ENCODE results near the gene STPG2.

The STPG2 gene

GRCh38 chr4:98092833-98093439 is 50.3 kb downstream of the STPG2 start:
- no peak for DNase-seq

DNA sequence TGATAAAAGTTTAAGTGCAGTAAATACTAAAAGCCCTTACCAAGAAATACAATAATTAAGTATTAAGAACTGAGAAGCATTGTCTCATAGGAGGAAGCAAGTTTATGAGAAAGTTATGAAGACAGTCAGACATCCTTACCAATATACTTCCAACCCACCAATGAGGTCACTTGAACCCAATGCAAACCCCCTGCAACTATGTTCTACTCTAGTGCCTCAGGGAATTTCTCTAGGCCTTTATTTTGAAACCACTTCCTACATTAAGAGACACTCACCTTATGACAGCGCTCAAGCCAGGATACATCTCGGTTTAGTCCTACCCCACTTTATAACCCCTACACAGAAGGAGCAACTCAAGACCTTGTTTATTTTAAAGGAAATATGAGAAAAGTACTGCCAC is 61.3 kb downstream of the STPG2 start:
- no peak for DNase-seq

- DNase-seq = no peak
Measured at GRCh38 chr4:98068495-98068894, 74.8 kb downstream of the STPG2 start.

- no peak for DNase-seq
Measured at GRCh38 chr4:98055800-98056501, 87.3 kb downstream of the STPG2 start.

DNA sequence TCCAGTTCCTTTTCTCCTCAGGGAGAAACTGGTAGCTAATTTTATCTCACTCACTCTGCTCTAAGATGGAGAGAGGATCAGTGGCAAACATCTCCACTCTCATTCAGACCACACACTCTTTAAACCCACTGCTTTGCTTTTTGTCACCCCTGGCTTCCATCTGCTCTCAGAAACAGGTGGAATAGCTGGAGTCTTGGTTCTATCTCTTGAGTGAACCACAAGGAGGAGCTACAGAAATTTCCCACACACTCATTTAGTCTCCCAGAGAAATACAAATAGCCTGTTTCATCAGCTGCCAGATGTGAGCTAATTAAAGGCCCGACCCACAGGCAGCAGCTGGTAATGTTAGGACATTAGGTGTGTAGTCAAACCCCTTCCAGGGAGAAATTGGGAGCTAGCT is 96.6 kb downstream of the STPG2 start:
- no peak for DNase-seq

- no peak for DNase-seq
Measured at GRCh38 chr4:98030059-98030458, 113.2 kb downstream of the STPG2 start.

GRCh38 chr4:98027827-98028226 is 115.4 kb downstream of the STPG2 start:
- DNase-seq = no peak

GRCh38 chr4:98026362-98026761 is 116.9 kb downstream of the STPG2 start:
- no peak for DNase-seq

DNA sequence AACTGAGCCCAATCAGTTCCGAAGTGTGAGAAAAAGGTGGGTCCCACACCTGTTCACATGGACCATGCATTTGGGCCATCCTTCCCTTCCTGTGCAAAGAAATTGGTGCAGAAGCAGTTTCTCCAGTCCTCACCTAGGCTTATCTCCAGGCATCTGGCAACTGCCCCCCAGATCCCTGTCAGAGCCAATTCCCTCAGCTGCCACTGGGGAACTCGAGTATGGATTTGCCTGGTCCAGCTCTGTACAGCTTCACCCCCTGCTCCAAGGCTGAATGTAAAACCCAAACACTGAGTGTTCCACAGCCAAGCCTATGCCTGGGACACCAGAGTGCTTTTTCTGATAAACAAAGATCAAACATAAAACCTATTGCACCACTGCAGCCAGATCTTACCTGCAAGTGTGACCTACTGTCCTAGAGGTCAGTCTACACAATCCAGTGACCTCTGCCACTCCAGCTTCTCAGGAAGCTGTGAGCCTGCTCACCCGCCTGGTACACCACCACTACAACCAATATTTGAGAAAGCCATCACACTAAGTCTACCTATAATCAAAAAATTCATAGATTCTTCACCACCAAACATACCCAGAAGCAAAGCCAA is 136.4 kb downstream of the STPG2 start:
- no peak for DNase-seq

DNA sequence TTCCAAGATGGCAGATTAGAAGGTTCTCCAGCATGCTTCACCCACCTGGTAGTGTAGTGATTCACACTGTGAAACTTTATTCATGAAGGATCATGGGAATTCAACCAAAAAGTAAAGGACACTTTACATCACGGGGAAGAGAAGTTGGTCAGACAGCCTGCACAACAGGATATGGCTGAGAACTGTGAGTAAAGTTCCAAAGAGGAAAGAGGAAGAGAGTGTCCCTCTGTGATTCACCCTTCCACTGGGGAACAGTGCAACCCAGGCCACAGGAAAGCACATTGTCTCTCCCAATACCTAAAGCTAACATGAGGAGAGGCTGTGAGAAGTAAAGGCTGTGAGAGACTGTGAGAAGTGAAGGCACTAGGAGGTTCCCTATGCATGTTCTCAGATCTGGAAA is 137.2 kb downstream of the STPG2 start:
- DNase-seq = no peak

DNA sequence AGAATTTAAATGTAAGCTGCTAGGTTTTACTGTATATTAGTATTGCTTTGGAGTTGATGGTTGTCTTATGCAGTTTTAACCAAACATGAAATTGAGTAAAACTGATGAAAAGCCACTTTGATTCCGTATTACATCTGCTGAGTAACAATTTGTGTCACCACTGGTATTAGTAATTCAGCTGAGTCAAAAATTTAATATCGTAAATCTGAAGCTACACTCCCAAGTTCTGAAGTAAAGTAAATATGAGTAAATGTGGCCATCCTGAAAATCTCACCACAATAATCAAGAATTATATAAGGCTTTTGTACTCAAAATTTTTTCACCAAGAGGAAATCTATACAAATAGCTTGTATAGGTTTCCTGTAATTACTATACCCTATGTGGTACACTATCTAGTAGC is 142.3 kb downstream of the STPG2 start:
- no peak for DNase-seq

GRCh38 chr4:97998203-97998602 is 145.1 kb downstream of the STPG2 start:
- no peak for DNase-seq

DNA sequence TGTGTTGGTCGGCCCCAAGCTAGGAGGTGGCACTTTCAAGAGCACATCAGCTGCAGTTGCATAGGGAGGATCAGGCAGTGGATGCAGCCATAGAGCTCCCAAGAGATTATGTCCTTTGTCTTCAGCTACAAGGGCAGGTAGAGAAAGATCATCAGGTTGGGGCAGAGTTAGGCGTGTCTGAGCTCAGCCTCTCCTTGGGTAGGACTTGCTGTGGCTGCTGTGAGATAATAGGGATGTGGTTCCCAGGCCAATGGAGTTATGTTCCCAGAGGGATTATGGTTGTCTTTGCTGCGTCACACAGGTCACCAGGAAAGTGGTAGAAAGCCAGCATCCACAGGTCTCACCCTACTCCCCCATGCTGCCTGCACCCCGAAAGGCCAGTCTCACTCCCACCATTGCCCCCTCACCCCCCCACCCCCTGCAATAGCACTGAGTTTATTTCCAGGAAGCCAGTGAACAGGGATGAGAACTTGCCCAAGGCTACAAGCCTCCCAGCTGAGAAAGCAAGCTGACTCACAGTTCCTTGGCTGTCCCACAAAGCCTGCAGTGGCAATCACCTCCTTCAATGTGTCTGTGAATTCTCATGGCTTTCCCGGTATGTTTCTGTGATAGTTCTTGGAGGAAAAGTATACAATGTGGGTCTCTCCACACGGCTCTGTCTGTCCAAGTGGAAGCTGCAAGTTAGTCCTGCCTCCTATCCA is 148.4 kb downstream of the STPG2 start:
- DNase-seq = no peak

GRCh38 chr4:97990409-97990808 is 152.9 kb downstream of the STPG2 start:
- no peak for DNase-seq

GRCh38 chr4:97987019-97987648 is 156.1 kb downstream of the STPG2 start:
- DNase-seq = no peak

DNA sequence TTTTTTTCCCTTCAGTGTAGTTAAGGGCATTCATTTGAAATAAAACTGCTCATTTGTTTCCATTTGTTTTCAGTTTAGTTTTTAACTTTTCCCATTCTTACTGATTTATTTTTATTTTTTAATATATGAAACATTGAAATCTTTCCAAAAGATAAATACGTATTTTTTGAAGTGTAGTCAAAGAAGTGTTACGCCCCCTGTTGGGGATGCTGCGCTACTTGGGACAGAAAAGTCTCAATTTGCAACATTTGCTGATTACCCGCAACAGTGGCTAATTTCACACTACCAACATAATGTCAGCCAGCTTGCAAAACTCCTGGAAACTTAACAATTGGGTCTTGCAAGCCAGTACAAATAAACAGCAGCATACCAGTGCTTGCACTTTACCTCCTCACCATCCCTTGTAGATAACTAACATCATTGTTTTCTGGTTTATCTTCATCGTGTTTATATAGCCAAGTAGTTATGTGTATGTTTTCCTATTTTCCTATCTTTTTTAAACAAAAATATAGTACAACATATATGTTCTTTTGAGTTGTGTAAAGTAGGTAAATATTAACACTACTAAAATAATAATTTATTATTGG is 158.6 kb downstream of the STPG2 start:
- no peak for DNase-seq

DNA sequence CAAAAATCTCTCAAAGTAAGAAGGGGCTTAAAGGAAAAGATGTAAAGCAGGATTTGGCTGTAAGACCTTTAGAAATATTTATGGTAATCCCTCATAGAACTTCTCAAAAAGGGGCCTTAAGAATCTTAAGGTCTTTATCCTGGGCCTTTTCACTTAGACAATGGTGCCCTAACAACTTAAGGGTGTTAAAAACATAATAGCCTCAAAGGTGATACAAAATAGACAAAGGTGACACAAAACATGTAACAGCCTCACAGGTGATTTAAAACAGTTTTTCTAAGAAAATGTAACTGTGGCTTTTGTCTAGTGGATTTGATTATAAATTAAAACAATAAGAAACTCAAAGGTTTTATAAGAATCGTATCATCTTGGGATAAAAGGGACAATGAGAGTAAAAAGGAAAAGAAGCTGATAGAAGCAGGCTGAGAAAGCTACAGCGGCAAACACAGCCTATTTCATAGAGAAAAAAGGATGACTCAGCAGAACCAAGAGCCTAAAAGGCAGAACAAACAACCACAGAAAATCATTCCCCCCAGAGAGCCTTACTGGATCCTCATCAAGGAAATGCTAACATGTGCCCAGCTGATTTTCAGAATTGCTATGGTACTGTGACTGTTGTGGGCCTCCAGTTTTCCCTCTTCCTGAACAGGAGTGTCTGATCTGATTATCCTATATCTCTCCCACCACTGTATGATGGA is 164.3 kb downstream of the STPG2 start:
- DNase-seq = no peak

DNA sequence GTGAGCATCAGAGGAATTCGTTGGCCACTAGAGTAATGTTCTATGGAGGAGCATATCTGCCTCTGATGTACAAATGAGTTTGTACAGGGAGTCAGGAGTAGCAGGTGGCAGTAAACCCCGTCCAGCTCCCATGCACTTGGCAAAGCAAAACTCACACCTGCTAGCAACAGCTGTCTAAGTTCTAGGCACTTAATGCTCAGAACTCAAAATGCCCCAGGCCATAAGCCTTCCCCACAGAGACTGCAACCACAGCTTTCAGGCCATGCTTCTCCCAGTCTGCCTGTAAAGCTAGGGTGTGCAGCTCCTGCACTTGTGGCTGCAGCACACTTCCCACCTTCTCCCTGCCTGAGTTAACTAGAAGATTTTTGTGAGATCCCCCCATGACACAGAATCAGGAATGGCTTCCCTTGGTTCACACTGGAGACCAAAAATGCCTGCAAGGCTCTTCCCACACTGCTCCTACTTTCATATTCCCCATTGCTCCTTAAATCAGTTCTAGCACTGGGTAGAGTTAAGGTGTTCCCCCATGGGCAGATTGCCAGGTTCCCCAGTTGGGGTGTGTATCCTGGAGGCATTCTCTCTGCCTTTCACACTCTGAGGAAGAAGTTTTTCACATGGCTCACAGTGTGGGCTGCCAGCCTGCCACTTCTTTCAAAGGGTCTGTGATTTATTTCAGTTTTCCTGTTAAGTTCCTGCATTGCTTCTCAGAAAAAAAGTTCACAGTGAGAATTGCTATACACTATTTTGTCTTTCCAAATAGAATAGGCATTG is 189.9 kb downstream of the STPG2 start:
- no peak for DNase-seq

- DNase-seq = no peak
Measured at GRCh38 chr4:97952763-97953162, 190.5 kb downstream of the STPG2 start.

- DNase-seq = no peak
Measured at GRCh38 chr4:97950836-97951235, 192.4 kb downstream of the STPG2 start.

DNA sequence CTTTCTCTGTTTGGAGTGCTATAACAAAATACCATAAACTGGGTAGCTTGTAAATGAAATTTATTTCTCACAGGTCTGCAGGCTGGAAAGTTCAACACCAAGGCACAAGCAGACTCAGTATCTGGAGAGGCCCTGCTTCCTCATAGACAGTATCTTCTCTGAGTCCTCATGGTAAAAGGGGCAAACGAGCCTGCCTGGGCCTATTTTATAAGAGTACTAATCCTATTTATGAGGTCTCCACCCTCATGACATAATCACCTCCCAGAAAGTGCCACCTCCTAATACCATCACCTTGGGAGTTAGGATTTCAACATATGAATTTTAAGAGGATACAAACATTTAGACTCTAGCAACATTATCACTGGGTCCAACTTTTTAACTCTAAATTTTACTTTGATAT is 200.3 kb downstream of the STPG2 start:
- DNase-seq = no peak

DNA sequence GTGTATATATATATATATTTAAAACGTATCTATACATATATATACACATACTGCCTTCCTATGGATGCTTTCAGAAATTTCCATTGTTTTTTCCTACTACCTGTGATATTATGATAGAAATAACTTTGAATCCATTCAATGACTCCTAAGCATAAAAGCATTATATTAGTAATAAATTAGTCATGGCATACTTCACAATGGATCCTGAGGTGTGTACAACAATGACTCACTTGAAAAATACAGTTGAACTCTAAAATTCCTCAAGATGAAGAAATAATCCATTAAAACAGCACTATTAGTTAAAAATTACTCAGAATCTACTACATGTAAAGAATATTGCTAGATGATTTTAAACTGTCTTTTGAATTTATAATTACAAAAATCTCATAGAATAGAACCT is 201.1 kb downstream of the STPG2 start:
- DNase-seq = no peak

All from activated naive CD4-positive, alpha-beta T cell (primary cell).